Mucosa of stomach (tissue), 1 donor: Measurements from ENCODE around the gene ASB6.

Source experiments
- H3K27me3 ChIP-seq: one replicate; pipeline ENCODE4 v1.7.0; 2013; ENCODE audit warnings: mild to moderate bottlenecking, low read length; ENCODE audit not compliant: control insufficient read depth, insufficient read depth
- H3K36me3 ChIP-seq: one replicate; pipeline ENCODE4 v1.7.0; 2013; ENCODE audit warnings: low read length; ENCODE audit not compliant: control insufficient read depth, insufficient read depth
- H3K4me1 ChIP-seq: one replicate; pipeline ENCODE4 v1.7.0; 2013; ENCODE audit warnings: mild to moderate bottlenecking, low read length; ENCODE audit not compliant: control insufficient read depth, insufficient read depth
- H3K4me3 ChIP-seq: one replicate; pipeline ENCODE4 v1.7.0; 2013; ENCODE audit warnings: low read length
- H3K9ac ChIP-seq: one replicate; pipeline ENCODE4 v1.7.0; 2013; ENCODE audit warnings: mild to moderate bottlenecking, low read length, moderate library complexity
- H3K9me3 ChIP-seq: one replicate; pipeline ENCODE4 v1.7.0; 2013; ENCODE audit warnings: mild to moderate bottlenecking, low read length, moderate library complexity; ENCODE audit not compliant: control insufficient read depth
- donor health status: Pancreatic carcinoma.

ASB6 gene

GRCh38 chr9:129608561-129609481 lies 33.1 kb downstream of the ASB6 start:
- Histone ChIP-seq H3K36me3 (no peaks in the 10 kb centered on the region), H3K9me3 (no peaks in the 10 kb centered on the region), H3K4me1 (peaks cover 61% of the 10 kb centered on the region), H3K9ac (peak overlapping the region; percentile 87), H3K27me3 (no peaks in the 10 kb centered on the region), H3K4me3 (peak overlapping the region; percentile 6)

GRCh38 chr9:129607027-129607387 lies 34.9 kb downstream of the ASB6 start:
- Histone ChIP-seq H3K27me3 (no peaks in the 10 kb centered on the region), H3K4me3 (no peak overlapping the region), H3K9ac (peak overlapping the region; percentile 41), H3K9me3 (no peaks in the 10 kb centered on the region), H3K36me3 (no peaks in the 10 kb centered on the region), H3K4me1 (peaks cover 48% of the 10 kb centered on the region)

- Histone ChIP-seq H3K36me3 (no peaks in the 10 kb centered on the region), H3K4me3 (no peak overlapping the region), H3K27me3 (no peaks in the 10 kb centered on the region), H3K4me1 (peaks cover 42% of the 10 kb centered on the region), H3K9ac (peak overlapping the region; percentile 41), H3K9me3 (no peaks in the 10 kb centered on the region)
Measured at GRCh38 chr9:129606161-129607026, 35.6 kb downstream of the ASB6 start.

GRCh38 chr9:129604766-129605163 lies 37.2 kb downstream of the ASB6 start:
- Histone ChIP-seq H3K9me3 (no peaks in the 10 kb centered on the region), H3K4me1 (peaks cover 33% of the 10 kb centered on the region), H3K4me3 (no peak overlapping the region), H3K27me3 (no peaks in the 10 kb centered on the region), H3K9ac (no peak overlapping the region), H3K36me3 (no peaks in the 10 kb centered on the region)

GRCh38 chr9:129604056-129604765 lies 37.7 kb downstream of the ASB6 start:
- Histone ChIP-seq H3K4me3 (no peak overlapping the region), H3K27me3 (no peaks in the 10 kb centered on the region), H3K9ac (no peak overlapping the region), H3K4me1 (peaks cover 30% of the 10 kb centered on the region), H3K9me3 (no peaks in the 10 kb centered on the region), H3K36me3 (no peaks in the 10 kb centered on the region)

GRCh38 chr9:129602598-129603415 lies 39.1 kb downstream of the ASB6 start:
- no peak overlapping the region for H3K9ac ChIP-seq
- no peak overlapping the region for H3K4me3 ChIP-seq

GRCh38 chr9:129601082-129601674 lies 40.8 kb downstream of the ASB6 start:
- H3K9ac ChIP-seq: no peak overlapping the region
- H3K9me3 ChIP-seq: no peaks in the 10 kb centered on the region
- H3K27me3 ChIP-seq: peaks cover 10% of the 10 kb centered on the region
- H3K4me1 ChIP-seq: peaks cover 26% of the 10 kb centered on the region
- H3K36me3 ChIP-seq: no peaks in the 10 kb centered on the region
- no peak overlapping the region for H3K4me3 ChIP-seq

More at GRCh38 chr9:129602598-129603415, 39.1 kb downstream of the ASB6 start:
- peaks cover 26% of the 10 kb centered on the region for H3K4me1 ChIP-seq
- peaks cover 6% of the 10 kb centered on the region for H3K27me3 ChIP-seq
- no peaks in the 10 kb centered on the region for H3K9me3 ChIP-seq
- no peaks in the 10 kb centered on the region for H3K36me3 ChIP-seq

- Histone ChIP-seq H3K36me3 (no peaks in the 10 kb centered on the region), H3K4me3 (peak overlapping the region; percentile 8), H3K9ac (peak overlapping the region; percentile 65), H3K4me1 (peaks cover 32% of the 10 kb centered on the region), H3K27me3 (peaks cover 10% of the 10 kb centered on the region), H3K9me3 (no peaks in the 10 kb centered on the region)
Measured at GRCh38 chr9:129598089-129598596, 43.8 kb downstream of the ASB6 start.

GRCh38 chr9:129597355-129598088 lies 44.4 kb downstream of the ASB6 start:
- Histone ChIP-seq H3K27me3 (peaks cover 10% of the 10 kb centered on the region), H3K9ac (peak overlapping the region; percentile 65)

GRCh38 chr9:129596541-129597331 lies 45.2 kb downstream of the ASB6 start:
- peaks cover 10% of the 10 kb centered on the region for H3K27me3 ChIP-seq
- no peaks in the 10 kb centered on the region for H3K9me3 ChIP-seq
- peak overlapping the region; percentile 59 for H3K9ac ChIP-seq
- no peak overlapping the region for H3K4me3 ChIP-seq
- H3K4me1 ChIP-seq: peaks cover 26% of the 10 kb centered on the region
- no peaks in the 10 kb centered on the region for H3K36me3 ChIP-seq

More at GRCh38 chr9:129597355-129598088, 44.4 kb downstream of the ASB6 start:
- Histone ChIP-seq H3K36me3 (no peaks in the 10 kb centered on the region), H3K4me3 (peak overlapping the region; percentile 8), H3K9me3 (no peaks in the 10 kb centered on the region), H3K4me1 (peaks cover 27% of the 10 kb centered on the region)
